Epithelial cell of proximal tubule (primary cell): ENCODE measurements around the gene JARID2. TPM values are rescaled to one million over a fixed set of nuclear protein-coding genes. Genes with fewer than 3 reads are reported as not detected.

Experiments
- DNase-seq: peaks from one replicate; pipeline ENCODE4 v3.0.0-alpha.2; 2011; ENCODE audit warnings: low read depth
- H3K4me3 ChIP-seq: 2 replicates; pipeline ENCODE4 v1.5.1; 2011; ENCODE audit warnings: low read depth, mild to moderate bottlenecking, low read length
- total RNA-seq: library from RNA; depleted of rRNA; stranded (reverse); fragments of >200 nt; gene quantifications from 2 replicates; pipeline ENCODE4 v1.2.3, GENCODE V29; 2015
- TF ChIP-seq, protein P1 (sequence below): conservative IDR thresholded peaks from 2 replicates; pipeline ENCODE4 v1.5.1; 2012; ENCODE audit warnings: low read depth, mild to moderate bottlenecking, low read length

The JARID2 gene
- total RNA-seq, 1 donor from 2014 or later: 5.1 TPM

- DNase-seq: no peak
- TF ChIP-seq, protein P1, sequence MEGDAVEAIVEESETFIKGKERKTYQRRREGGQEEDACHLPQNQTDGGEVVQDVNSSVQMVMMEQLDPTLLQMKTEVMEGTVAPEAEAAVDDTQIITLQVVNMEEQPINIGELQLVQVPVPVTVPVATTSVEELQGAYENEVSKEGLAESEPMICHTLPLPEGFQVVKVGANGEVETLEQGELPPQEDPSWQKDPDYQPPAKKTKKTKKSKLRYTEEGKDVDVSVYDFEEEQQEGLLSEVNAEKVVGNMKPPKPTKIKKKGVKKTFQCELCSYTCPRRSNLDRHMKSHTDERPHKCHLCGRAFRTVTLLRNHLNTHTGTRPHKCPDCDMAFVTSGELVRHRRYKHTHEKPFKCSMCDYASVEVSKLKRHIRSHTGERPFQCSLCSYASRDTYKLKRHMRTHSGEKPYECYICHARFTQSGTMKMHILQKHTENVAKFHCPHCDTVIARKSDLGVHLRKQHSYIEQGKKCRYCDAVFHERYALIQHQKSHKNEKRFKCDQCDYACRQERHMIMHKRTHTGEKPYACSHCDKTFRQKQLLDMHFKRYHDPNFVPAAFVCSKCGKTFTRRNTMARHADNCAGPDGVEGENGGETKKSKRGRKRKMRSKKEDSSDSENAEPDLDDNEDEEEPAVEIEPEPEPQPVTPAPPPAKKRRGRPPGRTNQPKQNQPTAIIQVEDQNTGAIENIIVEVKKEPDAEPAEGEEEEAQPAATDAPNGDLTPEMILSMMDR: no peak
- no peak overlapping the region for H3K4me3 ChIP-seq
Observed at GRCh38 chr6:15508441-15508871, 262.6 kb downstream of the JARID2 start.

DNA sequence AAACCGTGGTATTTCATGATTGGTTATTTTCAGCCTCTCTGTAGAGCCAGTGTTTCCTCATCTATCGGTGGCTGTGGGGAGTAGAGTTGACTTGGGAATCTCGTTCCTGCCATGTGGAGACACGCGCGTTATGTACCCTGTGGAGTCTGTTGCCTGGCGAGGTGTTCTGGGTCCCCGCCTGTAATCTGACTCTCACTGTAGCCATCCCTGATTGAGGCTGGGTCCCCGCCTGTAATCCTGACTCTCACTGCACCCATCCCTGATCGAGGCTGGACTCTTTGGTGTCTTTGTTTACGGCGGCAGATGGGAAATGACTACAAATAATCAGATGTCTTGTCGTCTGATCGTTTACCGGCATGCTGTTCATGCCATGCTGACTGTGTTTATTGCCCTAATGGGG, 263.1 kb downstream of the JARID2 start:
- H3K4me3 ChIP-seq: no peak overlapping the region
- TF ChIP-seq, protein P1: no peak
- no peak for DNase-seq

DNA sequence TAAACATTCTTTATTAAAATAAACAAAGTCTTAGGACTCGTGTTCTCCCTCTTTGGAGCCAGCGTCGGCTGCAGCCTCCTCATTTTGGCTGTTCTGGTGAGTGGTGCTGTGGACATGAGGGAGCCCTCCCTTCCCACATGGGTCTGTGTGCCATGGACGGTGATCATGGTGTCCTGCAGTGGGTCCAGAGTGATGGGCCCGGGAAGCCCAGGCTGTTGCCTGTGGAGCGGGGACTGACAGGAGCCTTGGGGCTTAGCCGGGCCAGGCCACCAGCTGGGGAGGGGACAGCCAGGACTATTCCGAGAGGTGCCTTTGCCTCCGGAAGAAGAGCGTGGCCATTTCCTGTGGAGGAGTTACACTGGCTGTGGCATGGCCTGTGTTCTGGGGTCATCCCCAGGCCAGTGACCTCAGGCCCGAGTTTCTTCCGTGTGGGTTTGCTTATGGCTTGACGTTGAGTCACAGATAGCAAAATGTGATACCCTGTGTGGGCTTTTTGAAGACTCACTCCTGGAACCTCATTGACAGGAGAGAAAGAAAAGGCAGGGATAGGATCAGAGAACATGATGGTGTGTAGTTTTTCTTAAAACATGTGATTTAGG, 263.6 kb downstream of the JARID2 start:
- no peak for DNase-seq
- H3K4me3 ChIP-seq: no peak overlapping the region
- TF ChIP-seq, protein P1: no peak

DNA sequence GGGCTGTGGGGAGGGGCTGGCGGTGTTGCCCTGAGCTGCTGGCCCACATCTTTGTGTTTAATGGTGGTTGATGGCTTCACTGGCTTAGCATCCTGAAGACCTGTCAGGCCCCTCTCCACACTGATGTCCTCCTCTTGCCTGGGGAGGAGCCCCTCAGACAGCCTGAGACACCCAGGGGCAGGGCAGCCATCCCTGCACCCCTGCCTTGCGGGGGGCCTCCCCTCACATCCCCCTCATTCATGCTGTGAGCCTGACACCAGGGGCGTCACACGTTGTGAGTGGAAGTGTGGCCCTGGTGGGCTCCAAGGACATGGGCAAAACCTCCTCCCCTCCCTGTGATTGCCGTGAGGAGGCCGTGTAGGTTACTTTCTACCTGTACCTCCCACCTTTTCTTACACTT, 264.3 kb downstream of the JARID2 start:
- TF ChIP-seq, protein P1: no peak
- DNase-seq: no peak
- H3K4me3 ChIP-seq: no peak overlapping the region

GRCh38 chr6:15510536-15511247, 264.8 kb downstream of the JARID2 start:
- TF ChIP-seq, protein P1: no peak
- no peak for DNase-seq
- no peak overlapping the region for H3K4me3 ChIP-seq

- TF ChIP-seq, protein P1: no peak
- no peak for DNase-seq
- no peak overlapping the region for H3K4me3 ChIP-seq
Observed at GRCh38 chr6:15511248-15512125, 265.6 kb downstream of the JARID2 start.
